ENCODE results near the gene PAK1IP1.

GRCh38 chr6:10736731-10737130 lies 42.0 kb downstream of the PAK1IP1 start:
- TF ChIP-seq CTCF (IDR thresholded peaks at IDR 0.05) (no peak), POLR2A (IDR thresholded peaks at IDR 0.05) (no peak)
